Dermis microvascular lymphatic vessel endothelial cell (primary cell): Measurements from ENCODE around the gene SIK2. TPM values are rescaled to one million over a fixed set of nuclear protein-coding genes. Genes with fewer than 3 reads are reported as not detected.
"Not testable (repeated sequence)": the region's sequence is repeated elsewhere in the genome, so short reads cannot be mapped to it uniquely, and the experiment has no call there.

Experiments
- DNase-seq, 2 donors: peaks; one replicate each; pipeline versions ENCODE4 v3.0.0 to v3.0.0-alpha.2; 2010; ENCODE audit warnings: low read depth in 2 of 2
- total RNA-seq: library from RNA; depleted of rRNA; stranded (reverse); fragments of >200 nt; gene quantifications from 2 replicates; pipeline ENCODE4 v1.2.1, GENCODE V29; 2014

The SIK2 gene
- total RNA-seq, 1 donor from 2014 or later = 5.5 TPM

- no peak for DNase-seq
Observed at GRCh38 chr11:111697933-111698371, 95.7 kb downstream of the SIK2 start.

GRCh38 chr11:111698852-111699559, 96.8 kb downstream of the SIK2 start:
- DNase-seq = no peak

- no peak for DNase-seq
Observed at GRCh38 chr11:111699579-111700156, 97.4 kb downstream of the SIK2 start.

- DNase-seq = no peak
Observed at GRCh38 chr11:111700162-111700561, 97.9 kb downstream of the SIK2 start.

GRCh38 chr11:111702623-111703022, 100.4 kb downstream of the SIK2 start:
- no peak for DNase-seq

GRCh38 chr11:111703576-111703975, 101.3 kb downstream of the SIK2 start:
- DNase-seq = no peak

- DNase-seq = peak; percentile 73 to 98
Observed at GRCh38 chr11:111707039-111707690, 104.9 kb downstream of the SIK2 start.

GRCh38 chr11:111707691-111708067, 105.4 kb downstream of the SIK2 start:
- no peak for DNase-seq

GRCh38 chr11:111714522-111714921, 112.3 kb downstream of the SIK2 start:
- no peak for DNase-seq

GRCh38 chr11:111715142-111715816, 113.0 kb downstream of the SIK2 start:
- no peak for DNase-seq

GRCh38 chr11:111717660-111718059, 115.4 kb downstream of the SIK2 start:
- DNase-seq = not testable (repeated sequence)

GRCh38 chr11:111718436-111718835, 116.2 kb downstream of the SIK2 start:
- peak in 1 of 2 donors; percentile 91 for DNase-seq

GRCh38 chr11:111718859-111719258, 116.6 kb downstream of the SIK2 start:
- peak in 1 of 2 donors; percentile 31 for DNase-seq

GRCh38 chr11:111719379-111719778, 117.1 kb downstream of the SIK2 start:
- DNase-seq = peak in 1 of 2 donors; percentile 52

- no peak for DNase-seq
Observed at GRCh38 chr11:111720801-111721494, 118.7 kb downstream of the SIK2 start.

GRCh38 chr11:111722501-111722900, 120.3 kb downstream of the SIK2 start:
- no peak for DNase-seq

GRCh38 chr11:111723595-111723994, 121.3 kb downstream of the SIK2 start:
- no peak for DNase-seq

GRCh38 chr11:111724615-111725129, 122.4 kb downstream of the SIK2 start:
- DNase-seq = no peak

GRCh38 chr11:111725621-111726020, 123.4 kb downstream of the SIK2 start:
- no peak for DNase-seq

- no peak for DNase-seq
Observed at GRCh38 chr11:111726301-111726713, 124.1 kb downstream of the SIK2 start.

GRCh38 chr11:111727431-111727830, 125.2 kb downstream of the SIK2 start:
- DNase-seq = no peak
